Activated CD4-positive, alpha-beta T cell treated with anti-CD3 and anti-CD28 coated beads, Interleukin-10, Interleukin-2, amounts not matched to agents 100 ng/mL and 50 ng/mL, durations not matched to agents 16 hours and 8 hours (primary cell): ENCODE data around the gene LZTR1.
"Not testable (repeated sequence)": the region's sequence is repeated elsewhere in the genome, so short reads cannot be mapped to it uniquely, and the experiment has no call there.

Experiments used
- DNase-seq: peaks from one replicate; pipeline ENCODE4 v3.0.0-alpha.2; 2020

LZTR1 gene

DNA sequence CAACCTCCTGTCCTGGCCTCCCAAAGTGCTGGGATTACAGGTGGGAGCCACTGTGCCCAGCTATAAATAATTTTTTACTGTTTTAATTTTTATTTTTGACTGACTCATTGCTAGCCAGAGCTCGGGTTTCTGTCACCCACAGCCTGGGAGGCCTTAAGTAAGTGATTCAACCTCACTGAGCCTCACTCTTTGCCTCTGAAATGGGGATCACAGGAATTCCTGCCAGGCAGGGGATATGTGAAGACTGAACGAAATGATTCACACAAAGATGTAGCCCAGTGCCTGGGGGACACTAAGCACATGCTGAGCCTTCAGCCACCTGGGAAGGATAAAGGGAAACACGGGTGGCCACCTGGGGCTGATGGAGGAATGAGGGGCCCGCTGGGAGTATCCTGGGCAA lies 59.8 kb downstream of the LZTR1 start:
- DNase-seq: no peak

DNA sequence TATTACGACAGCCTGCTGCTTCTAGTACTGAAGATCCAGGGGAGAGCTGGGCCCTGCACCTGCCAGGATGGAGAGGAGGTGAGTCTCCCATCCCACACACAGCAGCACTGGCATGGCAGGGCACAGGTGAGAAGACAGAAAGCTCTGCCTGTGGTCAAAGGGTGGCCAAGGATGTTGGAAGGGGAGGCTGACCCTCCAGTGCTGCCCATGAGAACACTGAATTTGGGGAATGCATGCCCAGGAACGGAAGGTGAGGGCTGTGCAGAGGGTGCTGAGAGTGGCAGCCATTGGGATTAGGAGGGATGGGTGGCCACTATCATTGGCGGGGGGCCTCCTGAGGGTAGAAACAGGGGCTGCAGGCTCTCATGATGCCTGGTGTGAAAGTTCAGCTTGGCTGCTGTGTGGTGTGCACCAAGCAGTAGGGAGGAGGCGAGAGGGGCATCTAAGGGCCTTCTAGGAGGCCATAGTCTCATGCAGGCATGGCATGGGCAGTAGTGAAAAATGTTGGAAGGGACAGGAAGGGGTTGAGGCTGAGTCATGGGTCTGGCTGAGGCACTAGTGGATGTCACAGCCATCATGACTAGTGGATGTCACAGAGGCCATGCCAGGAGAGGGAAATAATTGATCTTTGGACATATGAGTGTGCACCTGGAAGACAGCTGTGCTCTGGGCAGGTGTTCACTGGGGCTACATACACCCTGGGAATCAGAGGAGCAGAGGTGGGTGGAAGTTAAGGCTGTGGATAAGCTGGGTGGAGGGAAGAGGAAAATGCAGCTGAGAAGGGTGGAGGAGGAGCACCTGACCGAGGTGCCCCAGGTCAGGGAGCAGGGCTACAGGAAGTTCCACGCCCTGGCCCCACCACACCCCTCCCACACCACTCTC lies 61.1 kb downstream of the LZTR1 start:
- DNase-seq: no peak

GRCh38 chr22:21043860-21044535 lies 61.9 kb downstream of the LZTR1 start:
- DNase-seq: no peak

DNA sequence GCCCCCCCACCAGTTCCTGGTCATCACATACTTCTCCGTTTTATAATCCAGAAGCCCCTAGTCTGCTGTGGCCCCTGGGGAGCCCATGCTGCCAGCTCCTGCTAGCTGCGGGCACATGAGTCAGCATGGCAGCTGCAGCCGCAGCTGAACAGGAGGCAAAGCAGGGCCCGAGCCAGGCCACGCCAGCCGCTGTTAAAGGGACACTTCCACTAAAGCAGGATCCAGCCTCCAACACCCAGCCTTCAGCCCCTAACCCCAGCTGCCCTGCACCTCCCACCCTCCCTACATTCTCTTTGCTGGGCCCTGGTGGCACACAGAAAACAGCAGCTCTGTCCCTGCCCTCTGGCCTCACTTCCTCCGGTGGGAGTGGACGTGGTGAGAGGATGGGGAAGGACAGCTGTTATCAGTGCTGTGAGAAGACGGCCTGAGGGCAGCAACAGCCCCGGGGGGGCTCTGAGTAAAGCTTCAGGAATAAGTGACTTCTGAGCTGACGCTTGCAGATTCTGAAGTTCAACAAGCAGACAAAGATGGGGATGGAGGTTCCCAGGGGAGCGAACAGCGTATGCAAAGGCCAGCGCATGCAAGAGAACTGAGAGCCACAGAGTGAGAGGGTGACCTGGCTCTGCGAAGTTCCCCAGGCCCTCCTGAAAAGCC lies 63.0 kb downstream of the LZTR1 start:
- DNase-seq: no peak

DNA sequence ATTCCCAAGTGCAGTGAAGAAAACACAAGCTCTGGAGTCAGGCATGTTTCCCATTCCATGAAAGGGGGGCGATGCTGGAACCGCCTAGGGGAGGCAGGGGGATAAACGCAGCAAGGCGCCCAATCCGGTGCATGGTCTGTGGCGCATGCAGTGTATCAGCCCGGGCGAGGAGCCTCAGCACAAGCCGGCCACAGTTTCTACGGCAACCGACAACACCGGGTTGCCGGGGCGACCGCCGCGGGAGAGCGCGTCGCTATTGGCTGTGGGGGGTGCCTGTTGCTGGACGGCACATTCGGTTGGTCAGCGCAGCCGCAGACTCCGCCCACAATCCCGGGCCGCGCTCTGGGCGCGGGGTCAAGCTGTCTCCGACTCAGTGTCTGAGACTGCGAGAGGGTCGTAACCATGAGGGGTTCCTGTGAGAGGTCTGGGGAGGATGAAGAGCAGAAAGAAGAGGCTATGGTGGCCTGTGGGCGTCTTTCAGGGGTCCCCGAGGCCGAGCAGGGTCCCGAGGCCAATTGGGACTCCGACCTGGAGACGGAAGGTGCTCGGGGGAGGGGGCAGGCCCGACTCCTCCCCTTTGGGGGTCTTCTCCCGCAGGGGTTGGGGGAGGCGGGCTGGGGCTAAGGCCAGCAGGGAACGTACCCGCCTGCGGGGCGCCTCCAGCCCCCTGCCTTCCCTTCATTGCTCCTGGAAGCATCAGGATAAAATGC lies 63.6 kb downstream of the LZTR1 start, which contains the start of gene LRRC74B:
LRRC74B (plus strand) TSS at position 362 of the 710 bp plus-strand sequence; CDS start at position 403, 41 bp downstream.
- peak; percentile 88 for DNase-seq

DNA sequence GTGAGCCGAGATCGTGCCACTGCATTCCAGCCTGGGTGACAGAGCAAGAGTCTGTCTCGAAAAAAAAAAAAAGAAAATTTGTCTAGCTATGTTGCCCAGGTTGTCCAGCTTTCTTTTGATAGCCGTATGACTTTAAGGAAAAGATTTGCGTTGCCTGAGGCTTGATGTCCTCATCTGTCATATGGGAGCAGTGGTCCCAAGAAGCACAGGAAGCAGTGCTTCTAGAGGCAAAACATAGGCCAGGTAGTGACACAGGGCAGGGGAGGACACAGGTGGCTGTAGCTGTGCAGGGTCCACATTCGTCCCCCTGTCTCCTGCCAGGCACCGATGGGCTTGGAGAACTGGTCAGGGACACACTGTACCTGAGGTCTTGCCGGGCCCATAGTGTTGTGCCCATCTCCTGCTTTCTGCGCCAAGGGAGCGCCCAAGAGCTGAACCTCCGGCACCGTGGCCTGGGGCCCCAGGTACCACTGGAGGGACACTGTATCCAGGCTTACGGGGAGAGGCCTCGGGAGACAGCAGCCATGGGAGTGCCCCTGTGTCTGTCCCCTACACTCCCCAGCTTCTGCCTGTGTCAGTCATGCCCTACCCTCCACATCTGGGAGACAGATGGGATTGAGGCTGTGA lies 65.1 kb downstream of the LZTR1 start:
- no peak for DNase-seq

DNA sequence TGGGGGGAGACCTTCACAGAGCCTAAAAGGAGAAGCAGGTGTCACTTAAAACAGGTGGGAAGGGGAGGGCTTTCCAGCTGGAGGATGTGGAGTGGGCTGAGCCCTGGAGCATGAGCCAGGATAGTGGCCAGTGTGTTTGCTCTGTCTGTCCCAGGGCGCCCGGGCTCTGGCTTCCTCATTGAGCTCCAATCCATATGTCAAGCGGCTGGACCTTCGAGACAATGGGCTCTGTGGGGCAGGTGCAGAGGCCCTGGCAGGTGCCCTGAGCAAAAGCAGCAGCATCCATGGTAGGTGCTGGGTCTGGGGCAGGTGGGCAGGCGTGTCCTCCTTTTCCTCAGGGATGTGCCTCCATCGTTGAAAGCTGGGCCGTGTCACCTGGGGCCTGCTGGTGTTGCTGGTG lies 65.6 kb downstream of the LZTR1 start:
- no peak for DNase-seq

GRCh38 chr22:21048448-21048847 lies 66.4 kb downstream of the LZTR1 start:
- not testable (repeated sequence) for DNase-seq
